ENCODE measurements around the gene UNC5C.
"Not testable (repeated sequence)": the region's sequence is repeated elsewhere in the genome, so short reads cannot be mapped to it uniquely, and the experiment has no call there.

Gene UNC5C

DNA sequence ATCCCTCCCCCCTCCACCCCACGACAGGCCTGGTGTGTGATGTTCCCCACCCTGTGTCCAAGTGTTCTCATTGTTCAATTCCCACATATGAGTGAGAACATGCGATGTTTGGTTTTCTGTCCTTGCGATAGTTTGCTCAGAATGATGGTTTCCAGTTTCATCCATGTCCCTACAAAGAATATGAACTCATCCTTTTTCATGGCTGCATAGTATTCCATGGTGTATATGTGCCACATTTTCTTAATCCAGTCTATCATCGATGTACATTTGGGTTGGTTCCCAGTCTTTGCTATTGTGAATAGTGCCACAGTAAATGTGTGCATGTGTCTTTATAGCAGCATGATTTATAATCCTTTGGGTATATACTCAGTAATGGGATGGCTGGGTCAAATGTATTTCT lies 414.8 kb downstream of the UNC5C start:
- not testable (repeated sequence) for H3K27me3 ChIP-seq (ENCODE audit: control insufficient read depth in 1 of 2, insufficient read depth in 2 of 2, low read length in 2 of 2); H3K4me3 ChIP-seq (ENCODE audit: low read length in 2 of 2); H3K4me1 ChIP-seq (ENCODE audit: control insufficient read depth, insufficient read depth, low read length); H3K9me3 ChIP-seq (ENCODE audit: control insufficient read depth in 2 of 2, low read length in 2 of 2); H3K27ac ChIP-seq (ENCODE audit: low read length); H3K36me3 ChIP-seq (ENCODE audit: control insufficient read depth in 2 of 2, insufficient read depth in 2 of 2, low read length in 2 of 2); H3K9ac ChIP-seq (ENCODE audit: low read length in 2 of 2)

DNA sequence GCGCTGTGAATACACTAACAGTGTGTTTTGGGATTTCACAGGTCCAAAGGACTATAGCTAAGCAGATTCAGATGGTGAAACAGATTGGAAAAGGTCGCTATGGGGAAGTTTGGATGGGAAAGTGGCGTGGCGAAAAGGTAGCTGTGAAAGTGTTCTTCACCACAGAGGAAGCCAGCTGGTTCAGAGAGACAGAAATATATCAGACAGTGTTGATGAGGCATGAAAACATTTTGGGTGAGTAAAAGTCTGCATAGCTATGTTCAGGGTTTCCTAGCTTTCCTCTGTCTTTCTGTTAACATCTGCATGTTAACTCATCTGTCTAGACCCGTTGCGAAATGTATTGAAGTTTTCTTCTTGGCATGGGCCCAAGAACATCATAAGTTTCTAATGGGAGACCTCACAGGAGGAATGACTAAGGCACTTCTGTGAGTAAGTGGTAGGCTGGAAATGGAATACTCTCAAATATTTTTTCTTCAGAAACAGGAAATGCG lies 418.9 kb downstream of the UNC5C start:
- Histone ChIP-seq H3K9me3 (ENCODE audit: control insufficient read depth in 2 of 2, low read length in 2 of 2) (no peaks in the 10 kb centered on the region), H3K4me3 (ENCODE audit: low read length in 2 of 2) (no peak overlapping the region), H3K9ac (ENCODE audit: low read length in 2 of 2) (no peak overlapping the region), H3K27ac (ENCODE audit: low read length) (no peak overlapping the region), H3K4me1 (ENCODE audit: control insufficient read depth, insufficient read depth, low read length) (no peaks in the 10 kb centered on the region), H3K27me3 (ENCODE audit: control insufficient read depth in 1 of 2, insufficient read depth in 2 of 2, low read length in 2 of 2) (no peaks in the 10 kb centered on the region), H3K36me3 (ENCODE audit: control insufficient read depth in 2 of 2, insufficient read depth in 2 of 2, low read length in 2 of 2) (peaks cover 0 to 2% of the 10 kb centered on the region in 2 donors)

DNA sequence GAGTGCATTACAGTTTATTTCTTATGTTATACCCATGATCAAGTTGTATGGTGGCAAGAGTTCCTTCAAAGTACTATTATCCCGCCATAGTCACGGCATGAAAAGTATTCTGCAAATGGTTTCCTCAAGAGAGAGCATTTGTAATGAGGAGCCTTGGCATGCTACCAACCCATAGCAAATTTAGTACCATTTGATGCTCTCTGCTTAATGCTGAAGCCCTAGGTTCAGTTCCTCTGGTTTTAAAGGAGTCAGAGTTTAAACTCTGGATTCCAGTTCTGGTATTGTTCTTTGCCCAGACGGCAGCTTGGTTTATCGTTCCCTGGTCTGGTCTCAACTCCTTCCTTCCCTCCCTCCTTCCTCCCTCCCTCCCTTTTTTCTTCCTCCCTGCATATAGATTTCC lies 419.7 kb downstream of the UNC5C start:
- Histone ChIP-seq H3K27ac (ENCODE audit: low read length) (no peak overlapping the region), H3K4me1 (ENCODE audit: control insufficient read depth, insufficient read depth, low read length) (no peaks in the 10 kb centered on the region)

DNA sequence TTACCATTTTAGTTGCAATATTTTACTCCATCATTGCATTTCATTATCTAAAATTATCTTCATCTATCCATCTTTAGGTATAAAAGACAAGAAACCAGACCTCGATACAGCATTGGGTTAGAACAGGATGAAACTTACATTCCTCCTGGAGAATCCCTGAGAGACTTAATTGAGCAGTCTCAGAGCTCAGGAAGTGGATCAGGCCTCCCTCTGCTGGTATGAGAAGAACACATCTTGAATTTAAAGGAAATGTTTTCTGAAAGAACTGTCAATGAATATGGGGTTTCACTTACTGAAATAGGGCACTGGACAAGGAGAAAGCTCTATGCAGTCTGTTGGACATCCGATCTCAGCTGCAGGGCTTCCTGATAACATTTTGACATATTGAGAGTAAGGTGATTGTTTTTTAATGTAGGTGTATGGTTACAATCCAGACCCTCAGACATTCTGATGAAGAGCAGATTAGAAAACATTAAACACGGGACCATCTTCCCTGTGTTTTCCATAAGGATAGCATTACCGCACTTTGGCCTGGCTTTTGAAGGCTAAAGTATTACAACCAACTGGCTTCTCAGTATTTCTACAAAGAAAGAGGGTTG lies 423.8 kb downstream of the UNC5C start:
- Histone ChIP-seq H3K27ac (ENCODE audit: low read length) (no peak overlapping the region), H3K36me3 (ENCODE audit: control insufficient read depth in 2 of 2, insufficient read depth in 2 of 2, low read length in 2 of 2) (peaks cover 0 to 2% of the 10 kb centered on the region in 2 donors), H3K27me3 (ENCODE audit: control insufficient read depth in 1 of 2, insufficient read depth in 2 of 2, low read length in 2 of 2) (no peaks in the 10 kb centered on the region), H3K4me3 (ENCODE audit: low read length in 2 of 2) (no peak overlapping the region), H3K9me3 (ENCODE audit: control insufficient read depth in 2 of 2, low read length in 2 of 2) (no peaks in the 10 kb centered on the region), H3K4me1 (ENCODE audit: control insufficient read depth, insufficient read depth, low read length) (no peaks in the 10 kb centered on the region), H3K9ac (ENCODE audit: low read length in 2 of 2) (no peak overlapping the region)

More for the DNA sequence above, 419.7 kb downstream of the UNC5C start:
- no peak overlapping the region for H3K9ac ChIP-seq (ENCODE audit: low read length in 2 of 2)
- no peaks in the 10 kb centered on the region for H3K27me3 ChIP-seq (ENCODE audit: control insufficient read depth in 1 of 2, insufficient read depth in 2 of 2, low read length in 2 of 2)
- H3K36me3 ChIP-seq (ENCODE audit: control insufficient read depth in 2 of 2, insufficient read depth in 2 of 2, low read length in 2 of 2), result peaks cover 0 to 2% of the 10 kb centered on the region in 2 donors
- no peak overlapping the region for H3K4me3 ChIP-seq (ENCODE audit: low read length in 2 of 2)
- no peaks in the 10 kb centered on the region for H3K9me3 ChIP-seq (ENCODE audit: control insufficient read depth in 2 of 2, low read length in 2 of 2)

DNA sequence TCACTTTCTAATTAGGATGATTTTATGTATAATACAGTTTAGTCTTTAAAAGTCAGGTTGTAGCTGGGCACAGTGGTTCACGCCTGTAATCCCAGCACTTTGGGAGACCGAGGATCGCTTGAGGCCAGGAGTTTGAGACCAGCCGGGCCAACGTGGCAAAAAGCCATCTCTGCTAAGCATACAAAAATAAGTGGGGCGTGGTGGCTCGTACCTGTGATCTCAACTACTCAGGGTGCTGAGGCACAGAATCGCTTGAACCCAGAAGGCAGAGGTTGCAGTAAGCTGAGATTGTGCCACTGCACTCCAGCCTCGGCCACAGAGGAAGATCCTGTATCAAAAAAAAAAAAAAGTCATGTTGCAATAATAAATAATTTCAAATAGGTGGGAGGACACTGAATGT lies 426.8 kb downstream of the UNC5C start:
- Histone ChIP-seq H3K4me3 (ENCODE audit: low read length in 2 of 2) (no peak overlapping the region), H3K9ac (ENCODE audit: low read length in 2 of 2) (no peak overlapping the region), H3K9me3 (ENCODE audit: control insufficient read depth in 2 of 2, low read length in 2 of 2) (no peaks in the 10 kb centered on the region), H3K4me1 (ENCODE audit: control insufficient read depth, insufficient read depth, low read length) (no peaks in the 10 kb centered on the region), H3K27me3 (ENCODE audit: control insufficient read depth in 1 of 2, insufficient read depth in 2 of 2, low read length in 2 of 2) (no peaks in the 10 kb centered on the region), H3K27ac (ENCODE audit: low read length) (no peak overlapping the region), H3K36me3 (ENCODE audit: control insufficient read depth in 2 of 2, insufficient read depth in 2 of 2, low read length in 2 of 2) (peaks cover 0 to 2% of the 10 kb centered on the region in 2 donors)

DNA sequence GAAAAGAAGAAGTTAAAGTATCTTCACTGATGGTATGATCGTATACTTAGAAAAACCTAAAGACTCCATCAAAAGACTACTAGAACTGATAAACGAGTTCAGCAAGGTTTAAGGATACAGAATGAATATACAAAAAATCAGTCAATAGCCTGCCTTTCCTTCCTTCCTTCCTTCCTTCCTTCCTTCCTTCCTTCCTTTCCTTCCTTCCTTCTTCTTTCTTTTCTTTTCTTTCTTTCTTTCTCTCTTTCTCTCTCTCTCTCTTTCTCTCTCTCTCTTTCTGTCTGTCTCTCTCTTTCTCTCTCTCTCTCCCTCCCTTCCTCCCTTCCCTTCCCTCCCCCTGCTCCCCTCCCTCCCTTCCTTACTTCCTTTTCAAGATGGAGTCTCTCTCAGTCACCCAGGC lies 428.3 kb downstream of the UNC5C start:
- H3K27me3 ChIP-seq (ENCODE audit: control insufficient read depth in 1 of 2, insufficient read depth in 2 of 2, low read length in 2 of 2), result no peaks in the 10 kb centered on the region
- H3K4me1 ChIP-seq (ENCODE audit: control insufficient read depth, insufficient read depth, low read length), result no peaks in the 10 kb centered on the region
- no peak overlapping the region for H3K4me3 ChIP-seq (ENCODE audit: low read length in 2 of 2)
- H3K9me3 ChIP-seq (ENCODE audit: control insufficient read depth in 2 of 2, low read length in 2 of 2), result no peaks in the 10 kb centered on the region
- no peak overlapping the region for H3K9ac ChIP-seq (ENCODE audit: low read length in 2 of 2)
- peaks cover 0 to 3% of the 10 kb centered on the region in 2 donors for H3K36me3 ChIP-seq (ENCODE audit: control insufficient read depth in 2 of 2, insufficient read depth in 2 of 2, low read length in 2 of 2)
- H3K27ac ChIP-seq (ENCODE audit: low read length), result no peak overlapping the region

DNA sequence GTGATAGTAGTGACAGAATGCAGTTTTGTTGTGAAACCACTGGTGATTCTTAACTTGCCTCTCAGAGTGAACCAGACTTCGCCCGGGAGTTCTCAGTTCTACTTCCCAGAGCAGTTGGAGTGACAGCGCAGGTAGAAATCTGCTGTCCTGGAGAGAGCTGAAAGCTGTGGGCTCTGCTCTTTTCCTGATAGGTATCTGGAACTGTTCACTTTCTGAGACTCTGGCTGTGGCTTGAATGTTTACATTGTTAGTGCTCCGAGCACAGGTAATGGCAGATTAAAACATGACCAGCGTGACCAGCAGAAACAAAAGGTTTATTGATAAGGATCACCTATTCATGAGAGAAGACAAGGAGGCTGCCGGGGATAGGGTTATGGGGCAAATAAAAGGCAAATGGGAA lies 430.3 kb downstream of the UNC5C start:
- Histone ChIP-seq H3K9ac (ENCODE audit: low read length in 2 of 2) (no peak overlapping the region), H3K36me3 (ENCODE audit: control insufficient read depth in 2 of 2, insufficient read depth in 2 of 2, low read length in 2 of 2) (peaks cover 0 to 3% of the 10 kb centered on the region in 2 donors), H3K27me3 (ENCODE audit: control insufficient read depth in 1 of 2, insufficient read depth in 2 of 2, low read length in 2 of 2) (no peaks in the 10 kb centered on the region), H3K4me3 (ENCODE audit: low read length in 2 of 2) (no peak overlapping the region), H3K4me1 (ENCODE audit: control insufficient read depth, insufficient read depth, low read length) (no peaks in the 10 kb centered on the region), H3K9me3 (ENCODE audit: control insufficient read depth in 2 of 2, low read length in 2 of 2) (no peaks in the 10 kb centered on the region), H3K27ac (ENCODE audit: low read length) (no peak overlapping the region)

DNA sequence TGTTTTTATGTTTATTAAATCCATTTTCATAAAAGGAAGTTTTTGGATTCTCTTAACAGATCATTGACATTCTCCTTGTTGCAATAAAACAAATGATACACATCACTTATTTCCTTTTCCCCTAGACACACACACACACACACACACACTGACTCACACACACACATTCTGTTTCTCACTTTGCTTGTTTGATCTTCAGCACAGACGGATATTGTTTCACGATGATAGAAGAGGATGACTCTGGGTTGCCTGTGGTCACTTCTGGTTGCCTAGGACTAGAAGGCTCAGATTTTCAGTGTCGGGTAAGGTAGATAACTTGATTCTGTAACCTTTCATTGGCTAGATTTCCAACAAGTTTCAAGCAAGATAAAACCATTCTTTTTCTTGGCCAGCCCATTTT lies 434.3 kb downstream of the UNC5C start:
- Histone ChIP-seq H3K4me3 (ENCODE audit: low read length in 2 of 2) (no peak overlapping the region), H3K27me3 (ENCODE audit: control insufficient read depth in 1 of 2, insufficient read depth in 2 of 2, low read length in 2 of 2) (no peaks in the 10 kb centered on the region), H3K36me3 (ENCODE audit: control insufficient read depth in 2 of 2, insufficient read depth in 2 of 2, low read length in 2 of 2) (peaks cover 0 to 3% of the 10 kb centered on the region in 2 donors), H3K4me1 (ENCODE audit: control insufficient read depth, insufficient read depth, low read length) (no peaks in the 10 kb centered on the region), H3K9ac (ENCODE audit: low read length in 2 of 2) (no peak overlapping the region), H3K27ac (ENCODE audit: low read length) (no peak overlapping the region), H3K9me3 (ENCODE audit: control insufficient read depth in 2 of 2, low read length in 2 of 2) (no peaks in the 10 kb centered on the region)
